ENCODE measurements around the gene TMEM125.

- TF ChIP-seq POLR2A (IDR thresholded peaks at IDR 0.05; ENCODE audit: low read length) (no peak), GATA1 (IDR thresholded peaks at IDR 0.05; ENCODE audit: low read depth, low read length) (no peak)
Observed at GRCh38 chr1:43304314-43304681, 34.5 kb downstream of the TMEM125 start.
